ENCODE data around the gene HADHA. TPM values are rescaled to one million over a fixed set of nuclear protein-coding genes. Genes with fewer than 3 reads are reported as not detected.

Gene HADHA
- total and polyA plus RNA-seq, 2 donors (not counting 3 experiments of a cell fraction or from before 2014, with no cell fraction given): 79.4 to 158 TPM

- no peak for DNase-seq (ENCODE audit: low read depth, low spot score)
- intact Hi-C loops (cut with micrococcal nuclease) (no loop called here), dilution Hi-C loops (cut with MboI; ENCODE audit: extremely low pct_ligation_motif_present, low sequenced_read_pairs) (no loop called here)
- H3K9ac ChIP-seq (replicated peaks; ENCODE audit: extremely low read depth, insufficient read depth, low read length): no peak overlapping the region
- CTCF ChIA-PET: no interaction called here
- no peak overlapping the region for H3K27ac ChIP-seq (ENCODE audit: insufficient read depth, low read depth, low read length)
- POLR2A ChIA-PET: no interaction called here
- peaks cover 48% of the 10 kb centered on the region for H3K79me2 ChIP-seq (ENCODE audit: control insufficient read depth, insufficient read depth, low read length)
- no peaks in the 10 kb centered on the region for H4K20me1 ChIP-seq (replicated peaks; ENCODE audit: control insufficient read depth, extremely low read depth, insufficient read depth, low read length)
- no peak overlapping the region for H3K4me2 ChIP-seq (ENCODE audit: insufficient read depth, low read length)
- TF ChIP-seq FOS (IDR thresholded peaks at IDR 0.05; ENCODE audit: borderline replicate concordance, insufficient read depth, low read length) (no peak), MAX (IDR thresholded peaks at IDR 0.05; ENCODE audit: insufficient read depth, insufficient read length) (no peak), JUN (IDR thresholded peaks at IDR 0.05; ENCODE audit: borderline replicate concordance, insufficient read depth, insufficient read length, low read depth) (no peak), POLR2A (IDR thresholded peaks at IDR 0.05; ENCODE audit: low read depth, low read length) (no peak), EZH2 (IDR thresholded peaks at IDR 0.05; ENCODE audit: borderline replicate concordance, low read depth, low read length, severe bottlenecking) (no peak)
- H3K27me3 ChIP-seq (ENCODE audit: control insufficient read depth in 2 of 2, insufficient read depth in 2 of 2, low read length in 2 of 2): no peaks in the 10 kb centered on the region
- FAIRE-seq: no peak
- no peak overlapping the region for H3K4me3 ChIP-seq (replicated peaks in 1 of 3; ENCODE audit: insufficient read depth in 1 of 3, low read depth in 1 of 3, low read length in 3 of 3)
- H3K36me3 ChIP-seq (ENCODE audit: control insufficient read depth in 2 of 2, extremely low read depth in 1 of 2, insufficient read depth in 2 of 2, low read length in 2 of 2): peaks cover 5 to 13% of the 10 kb centered on the region in 2 experiments
- H3K9me1 ChIP-seq (replicated peaks; ENCODE audit: control insufficient read depth, extremely low read depth, insufficient read depth, low read length): no peaks in the 10 kb centered on the region
- no peaks in the 10 kb centered on the region for H3K9me3 ChIP-seq (replicated peaks; ENCODE audit: control insufficient read depth, insufficient read depth, low read length)
- no TSS peak for BruUV-seq (replicated peaks)
- H2AFZ ChIP-seq (ENCODE audit: low read depth, low read length): no peak overlapping the region
- peaks cover 9% of the 10 kb centered on the region for H3K4me1 ChIP-seq (ENCODE audit: control insufficient read depth, extremely low read depth, insufficient read depth, low read length)
Observed at GRCh38 chr2:26238311-26238958, 6.0 kb downstream of the HADHA start.

GRCh38 chr2:26237868-26238267, 6.6 kb downstream of the HADHA start:
- Histone ChIP-seq H3K79me2 (ENCODE audit: control insufficient read depth, insufficient read depth, low read length) (peaks cover 42% of the 10 kb centered on the region), H3K36me3 (ENCODE audit: control insufficient read depth in 2 of 2, extremely low read depth in 1 of 2, insufficient read depth in 2 of 2, low read length in 2 of 2) (peaks cover 11 to 17% of the 10 kb centered on the region in 2 experiments), H3K27ac (ENCODE audit: insufficient read depth, low read depth, low read length) (no peak overlapping the region), H3K4me2 (ENCODE audit: insufficient read depth, low read length) (no peak overlapping the region), H4K20me1 (replicated peaks; ENCODE audit: control insufficient read depth, extremely low read depth, insufficient read depth, low read length) (no peaks in the 10 kb centered on the region), H3K4me1 (ENCODE audit: control insufficient read depth, extremely low read depth, insufficient read depth, low read length) (peaks cover 4% of the 10 kb centered on the region), H2AFZ (ENCODE audit: low read depth, low read length) (no peak overlapping the region), H3K9me3 (replicated peaks; ENCODE audit: control insufficient read depth, insufficient read depth, low read length) (no peaks in the 10 kb centered on the region), H3K27me3 (ENCODE audit: control insufficient read depth in 2 of 2, insufficient read depth in 2 of 2, low read length in 2 of 2) (no peaks in the 10 kb centered on the region), H3K4me3 (replicated peaks in 1 of 3; ENCODE audit: insufficient read depth in 1 of 3, low read depth in 1 of 3, low read length in 3 of 3) (no peak overlapping the region), H3K9me1 (replicated peaks; ENCODE audit: control insufficient read depth, extremely low read depth, insufficient read depth, low read length) (no peaks in the 10 kb centered on the region), H3K9ac (replicated peaks; ENCODE audit: extremely low read depth, insufficient read depth, low read length) (no peak overlapping the region)
- POLR2A ChIA-PET: no interaction called here
- intact Hi-C loops (cut with micrococcal nuclease) (no loop called here), dilution Hi-C loops (cut with MboI; ENCODE audit: extremely low pct_ligation_motif_present, low sequenced_read_pairs) (no loop called here)
- TF ChIP-seq MAX (IDR thresholded peaks at IDR 0.05; ENCODE audit: insufficient read depth, insufficient read length) (no peak), JUN (IDR thresholded peaks at IDR 0.05; ENCODE audit: borderline replicate concordance, insufficient read depth, insufficient read length, low read depth) (no peak), MYC (IDR thresholded peaks at IDR 0.05; ENCODE audit: low read depth, low read length) (no peak)
- DNase-seq (ENCODE audit: low read depth, low spot score): no peak
- CTCF ChIA-PET: no interaction called here
- FAIRE-seq: no peak
- no TSS peak for BruUV-seq (replicated peaks)
